ENCODE results near the gene TMEM132E. TPM values are rescaled to one million over a fixed set of nuclear protein-coding genes. Genes with fewer than 3 reads are reported as not detected.

Gene TMEM132E
- total and polyA plus RNA-seq, 7 donors: 0.01 to 0.26 (median 0.03) TPM; not detected in 4

- 78 to 81% (median 78%) methylated on average over 5 of the region's 5 CpGs for WGBS, 3 donors
- intact Hi-C loops (cut with DNase I): no loop called here
- Histone ChIP-seq H3K9me3 (no peaks in the 10 kb centered on the region), H3K27ac (no peak overlapping the region), H3K4me1 (no peaks in the 10 kb centered on the region), H3K4me3 (no peak overlapping the region), H3K27me3 (ENCODE audit: insufficient read depth in 3 of 3, low read length in 2 of 3) (peaks cover 0 to 16% (median 10%) of the 10 kb centered on the region in 3 donors), H3K36me3 (ENCODE audit: insufficient read depth in 1 of 2, low read depth in 1 of 2) (no peaks in the 10 kb centered on the region)
- no peak for TF ChIP-seq CTCF (IDR thresholded peaks at IDR 0.05)
- ATAC-seq: no peak
- no peak for DNase-seq
These were observed 41.1 kb downstream of the TMEM132E start for GRCh38 chr17:34620458-34620857.

- Histone ChIP-seq H3K27ac (no peak overlapping the region), H3K27me3 (ENCODE audit: insufficient read depth in 3 of 3, low read length in 2 of 3) (peaks cover 0 to 42% (median 13%) of the 10 kb centered on the region in 3 donors), H3K4me3 (no peak overlapping the region), H3K36me3 (ENCODE audit: insufficient read depth in 1 of 2, low read depth in 1 of 2) (no peaks in the 10 kb centered on the region), H3K9me3 (no peaks in the 10 kb centered on the region), H3K4me1 (no peaks in the 10 kb centered on the region)
- intact Hi-C loops (cut with DNase I): no loop called here
- WGBS, 3 donors: 72 to 81% (median 77%) methylated on average over 7 to 10 of the region's 10 CpGs
- ATAC-seq: no peak
- no peak for TF ChIP-seq CTCF (IDR thresholded peaks at IDR 0.05)
- no peak for DNase-seq
These were observed 43.7 kb downstream of the TMEM132E start for GRCh38 chr17:34622862-34623623.

- no peaks in the 10 kb centered on the region for H3K9me3 ChIP-seq
- H3K27ac ChIP-seq: no peak overlapping the region
- DNase-seq (no peak), ATAC-seq (no peak)
- no peak overlapping the region for H3K4me3 ChIP-seq
- intact Hi-C loops (cut with DNase I): no loop called here
- 55 to 57% (median 57%) methylated on average over 12 of the region's 12 CpGs for WGBS, 3 donors
- H3K36me3 ChIP-seq (ENCODE audit: insufficient read depth in 1 of 2, low read depth in 1 of 2): no peaks in the 10 kb centered on the region
- TF ChIP-seq CTCF (IDR thresholded peaks at IDR 0.05): no peak
- peaks cover 0 to 52% (median 13%) of the 10 kb centered on the region in 3 donors for H3K27me3 ChIP-seq (ENCODE audit: insufficient read depth in 3 of 3, low read length in 2 of 3)
- H3K4me1 ChIP-seq: no peaks in the 10 kb centered on the region
These were observed 44.7 kb downstream of the TMEM132E start for GRCh38 chr17:34623856-34624766.

GRCh38 chr17:34624767-34625383 lies 45.5 kb downstream of the TMEM132E start:
- 49 to 57% (median 49%) methylated on average over 7 of the region's 7 CpGs for WGBS, 3 donors
- Histone ChIP-seq H3K27me3 (ENCODE audit: insufficient read depth in 3 of 3, low read length in 2 of 3) (peaks cover 0 to 58% (median 14%) of the 10 kb centered on the region in 3 donors), H3K36me3 (ENCODE audit: insufficient read depth in 1 of 2, low read depth in 1 of 2) (no peaks in the 10 kb centered on the region), H3K4me3 (no peak overlapping the region), H3K27ac (no peak overlapping the region), H3K9me3 (no peaks in the 10 kb centered on the region), H3K4me1 (no peaks in the 10 kb centered on the region)
- no peak for TF ChIP-seq CTCF (IDR thresholded peaks at IDR 0.05)
- intact Hi-C loops (cut with DNase I): no loop called here
- DNase-seq (no peak), ATAC-seq (no peak)

Data from psoas muscle (tissue), 8 donors.